ENCODE results near the gene ACCS.

ACCS gene

DNA sequence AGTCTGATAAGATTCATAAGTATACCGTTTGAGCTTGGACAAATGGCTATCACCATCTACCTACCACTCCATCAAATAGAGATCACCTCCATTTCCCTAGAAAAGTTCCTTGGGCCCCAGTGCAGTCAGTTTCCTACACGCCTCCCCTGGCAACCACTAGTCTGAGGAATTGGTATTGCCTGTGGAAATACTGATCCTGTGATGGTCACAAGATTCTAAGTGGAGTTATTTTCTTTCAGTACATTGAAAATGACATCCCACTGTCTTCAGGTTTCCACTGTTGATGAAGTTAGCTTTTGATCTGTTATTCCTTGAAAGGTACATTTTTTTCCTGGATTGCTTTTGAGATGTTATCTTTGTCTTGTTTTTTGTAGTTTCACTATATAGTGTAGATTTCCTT, 22.9 kb upstream of the ACCS start:
- no peak for DNase-seq (ENCODE audit: low read depth in 2 of 2)

DNA sequence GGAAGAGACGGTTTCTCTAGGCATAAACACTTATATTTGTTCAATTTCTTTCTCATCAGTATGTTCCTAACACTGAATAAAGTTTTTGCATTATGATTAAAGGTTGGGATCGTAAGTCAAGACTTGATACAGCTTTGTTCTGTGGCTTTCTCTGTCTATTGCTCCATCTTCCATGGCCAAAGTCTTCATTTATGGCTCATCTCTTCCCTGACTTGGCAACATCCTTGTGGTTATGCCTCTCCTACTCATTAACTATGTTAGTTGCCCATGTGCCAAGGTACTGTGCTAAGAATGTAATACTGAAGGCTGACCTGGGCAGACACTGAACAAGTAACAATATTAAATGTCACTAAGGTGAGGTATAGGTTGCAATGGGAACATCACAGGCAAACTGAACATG, 19.9 kb upstream of the ACCS start:
- DNase-seq (ENCODE audit: low read depth in 2 of 2) = no peak

DNA sequence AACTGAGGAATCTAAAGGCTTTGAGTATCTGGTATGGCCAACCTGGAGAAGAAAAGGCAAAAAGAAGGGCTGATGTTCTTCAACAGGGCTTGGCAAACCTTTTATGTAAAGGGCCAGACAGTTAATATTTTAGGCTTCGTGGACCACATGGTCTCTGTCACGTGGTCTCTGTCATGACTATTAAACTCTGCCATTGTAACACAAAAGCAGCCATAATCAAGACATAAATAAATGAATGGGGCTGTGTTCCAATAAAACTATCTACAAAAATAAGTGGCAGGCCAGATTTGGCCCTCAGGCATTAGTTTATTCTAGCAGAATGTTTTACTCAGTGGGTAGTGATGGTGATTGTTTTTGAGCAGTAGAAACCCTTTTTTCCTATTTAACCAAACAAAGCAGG, 18.8 kb upstream of the ACCS start:
- DNase-seq (ENCODE audit: low read depth in 2 of 2) = no peak

DNA sequence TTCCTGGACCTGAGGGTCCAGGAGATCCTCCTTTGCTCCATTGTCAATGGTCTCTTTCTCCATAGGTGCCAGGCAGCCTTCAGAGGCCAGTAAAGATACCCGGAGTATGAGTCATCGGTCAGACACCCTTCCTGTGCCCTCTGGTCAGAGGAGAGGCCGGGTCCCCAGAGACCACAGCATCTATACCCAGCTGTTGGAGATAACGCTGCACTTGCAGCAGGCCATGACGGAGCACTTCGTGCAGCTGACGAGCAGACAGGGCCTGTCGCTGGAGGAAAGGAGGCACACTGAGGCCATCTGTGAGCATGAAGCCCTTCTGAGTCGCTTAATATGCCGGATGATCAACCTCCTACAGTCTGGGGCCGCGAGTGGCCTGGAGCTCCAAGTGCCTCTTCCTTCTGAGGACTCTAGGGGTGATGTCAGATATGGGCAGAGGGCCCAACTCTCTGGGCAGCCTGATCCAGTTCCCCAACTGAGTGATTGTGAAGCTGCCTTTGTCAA, 18.1 kb upstream of the ACCS start, which contains the start of gene ACCSL:
Gene ACCSL, plus strand, starts transcription at position 51 of the 501 bp plus-strand sequence. Its CDS starts 56 bp downstream, at position 107.
- DNase-seq (ENCODE audit: low read depth in 2 of 2) = no peak

DNA sequence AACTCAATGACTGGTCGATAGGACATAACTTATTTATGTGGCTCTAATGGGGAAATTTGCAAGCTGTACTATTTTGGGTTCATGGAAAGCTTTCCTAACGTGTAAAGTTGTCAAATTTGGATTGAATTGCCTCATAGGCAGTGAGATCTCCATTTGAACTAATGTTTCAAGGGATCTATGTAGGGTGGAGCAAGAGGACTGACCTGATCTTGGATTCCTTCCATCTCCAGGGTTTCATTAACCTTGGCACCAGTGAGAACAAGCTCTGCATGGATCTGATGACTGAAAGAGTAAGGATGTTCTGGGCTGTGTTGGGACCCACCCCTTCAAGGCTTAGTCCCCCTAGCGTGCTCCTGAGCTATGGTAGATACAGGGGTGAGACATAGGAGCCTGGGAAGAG, 16.2 kb upstream of the ACCS start:
- no peak for DNase-seq (ENCODE audit: low read depth in 2 of 2)

DNA sequence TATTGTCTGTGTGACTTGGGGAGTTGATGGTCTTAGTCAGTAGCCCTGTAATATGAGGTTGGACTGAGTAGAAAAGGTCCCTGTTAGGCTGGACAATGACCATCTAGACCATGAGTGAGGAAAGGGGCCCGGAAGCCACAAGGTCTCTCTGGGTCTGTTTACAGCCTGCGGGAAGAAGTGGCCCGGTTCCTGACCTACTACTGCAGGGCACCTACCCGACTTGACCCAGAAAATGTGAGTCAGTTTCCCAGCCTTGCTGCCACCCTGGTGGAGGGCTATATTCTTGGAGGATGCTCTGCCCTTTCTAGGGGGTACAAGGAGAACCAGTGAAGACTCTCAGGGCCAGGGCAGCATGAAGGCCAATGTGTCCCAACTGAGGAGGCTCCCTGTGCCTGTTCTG, 14.9 kb upstream of the ACCS start:
- no peak for DNase-seq (ENCODE audit: low read depth in 2 of 2)

DNA sequence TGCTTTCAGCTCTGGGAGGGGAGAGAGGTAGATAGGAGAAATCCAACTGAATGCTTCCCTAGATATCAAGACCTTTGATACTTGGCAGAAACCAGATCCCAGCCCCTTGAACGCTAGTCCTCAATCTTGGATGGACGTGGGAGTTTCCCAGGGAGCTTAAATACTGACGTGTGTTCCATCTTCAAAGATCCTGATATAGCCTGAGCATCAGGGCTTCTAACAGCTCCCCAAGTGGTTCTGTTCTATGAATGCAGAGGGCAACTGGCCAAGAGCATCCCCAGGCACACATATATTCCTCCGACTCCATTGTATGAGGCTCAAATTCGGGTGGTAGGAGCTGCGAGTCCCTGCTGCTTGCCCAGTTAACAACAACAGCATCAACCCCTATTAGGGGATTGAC, 8.7 kb upstream of the ACCS start:
- DNase-seq (ENCODE audit: low read depth in 2 of 2) = no peak

DNA sequence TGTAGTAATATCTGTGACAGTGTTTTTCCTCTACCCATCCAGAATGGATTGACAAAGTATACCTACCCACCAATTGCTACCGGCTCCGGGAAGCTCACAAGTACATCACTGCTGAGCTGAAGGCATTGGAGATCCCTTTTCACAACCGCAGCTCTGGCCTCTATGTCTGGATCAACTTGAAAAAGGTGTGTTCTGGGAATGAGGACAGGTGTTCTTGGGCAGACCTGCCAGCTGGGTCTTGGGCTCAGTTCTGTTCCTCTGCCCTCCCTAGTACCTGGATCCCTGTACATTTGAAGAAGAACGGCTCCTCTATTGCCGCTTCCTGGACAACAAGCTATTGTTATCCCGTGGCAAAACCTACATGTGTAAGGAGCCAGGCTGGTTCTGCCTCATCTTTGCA, 7.8 kb upstream of the ACCS start:
- DNase-seq (ENCODE audit: low read depth in 2 of 2) = no peak

DNA sequence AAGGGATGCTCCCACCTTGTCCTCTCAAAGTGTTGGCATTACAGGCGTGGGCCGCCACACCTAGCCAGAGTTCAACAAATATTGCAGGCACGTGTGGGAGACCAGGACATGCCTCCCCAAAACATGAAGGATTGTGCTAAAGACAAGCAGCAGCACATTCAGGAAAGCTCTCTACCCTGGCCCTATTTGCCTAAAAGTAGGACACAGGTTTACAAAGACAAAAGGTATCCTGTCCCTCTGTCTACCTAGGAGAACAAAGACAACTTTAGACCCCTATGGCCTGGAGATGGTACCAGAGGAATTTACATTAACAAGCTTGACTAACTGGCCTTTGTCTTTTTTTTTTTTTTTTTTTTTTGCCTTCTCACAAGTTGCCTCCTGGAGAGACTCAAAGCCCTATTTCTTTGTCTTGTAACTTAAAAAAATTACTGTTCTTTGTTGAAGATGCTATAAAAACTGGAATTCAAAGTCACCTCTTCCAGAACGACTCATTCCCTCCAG, 859 bp upstream of the ACCS start:
- DNase-seq (ENCODE audit: low read depth in 2 of 2) = no peak

DNA sequence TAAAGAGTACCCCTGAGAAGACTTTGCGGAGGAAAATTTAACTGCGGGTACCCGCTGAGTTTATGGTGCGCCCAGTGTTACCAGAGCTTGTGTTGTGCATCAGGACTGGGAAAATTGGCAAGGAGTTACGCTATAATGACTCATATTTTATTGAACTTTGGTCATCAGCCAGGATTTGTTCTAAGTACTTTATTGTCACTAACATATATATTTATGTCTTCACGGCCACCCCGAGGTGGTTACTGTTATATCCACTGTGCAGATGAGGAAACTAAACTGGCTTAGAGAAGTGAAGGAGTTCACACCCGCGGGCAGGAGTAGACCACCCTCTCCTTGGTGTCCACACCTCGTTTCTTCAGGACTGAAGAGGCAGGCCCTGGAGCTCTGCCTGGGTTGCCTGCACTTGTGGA, 667 bp downstream of the ACCS start:
- no peak for DNase-seq (ENCODE audit: low read depth in 2 of 2)

DNA sequence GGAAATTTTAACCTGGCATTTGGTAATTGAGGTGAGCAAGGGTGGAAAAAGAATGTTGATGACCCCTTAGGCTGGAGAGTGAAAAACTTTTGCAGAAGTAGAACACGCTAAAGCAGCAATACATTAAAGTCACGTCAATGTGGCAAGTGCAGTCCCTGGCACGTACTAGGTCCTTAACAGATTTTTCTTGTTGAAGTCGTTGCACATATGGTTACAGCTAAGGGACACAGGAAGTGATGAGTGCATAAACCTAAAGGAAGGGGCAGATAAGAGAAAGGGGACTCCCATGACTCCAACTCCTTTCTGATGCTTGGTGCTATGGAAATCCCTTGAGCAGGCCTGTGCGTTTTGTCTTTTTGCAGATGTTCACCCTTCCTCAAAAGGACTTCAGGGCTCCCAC, 1.2 kb downstream of the ACCS start:
- no peak for DNase-seq (ENCODE audit: low read depth in 2 of 2)

DNA sequence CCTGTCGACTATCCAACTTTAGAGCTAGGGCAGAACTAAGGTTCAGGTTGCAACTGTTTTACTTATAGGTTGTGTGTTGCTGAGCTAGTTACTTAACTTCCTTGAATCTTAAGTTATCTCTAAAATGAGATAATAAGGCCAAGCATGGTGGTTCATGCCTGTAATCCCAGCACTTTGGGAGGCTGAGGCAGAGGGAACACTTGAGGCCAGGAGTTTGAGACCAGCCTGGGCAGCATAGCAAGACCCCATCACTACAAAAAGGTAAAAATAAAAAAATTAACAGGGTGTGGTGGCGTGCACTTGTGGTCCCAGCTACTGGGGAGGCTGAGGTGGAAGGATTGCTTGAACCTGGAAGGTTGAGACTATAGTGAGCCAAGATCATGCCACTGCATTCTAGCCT, 2.1 kb downstream of the ACCS start:
- DNase-seq (ENCODE audit: low read depth in 2 of 2) = no peak

DNA sequence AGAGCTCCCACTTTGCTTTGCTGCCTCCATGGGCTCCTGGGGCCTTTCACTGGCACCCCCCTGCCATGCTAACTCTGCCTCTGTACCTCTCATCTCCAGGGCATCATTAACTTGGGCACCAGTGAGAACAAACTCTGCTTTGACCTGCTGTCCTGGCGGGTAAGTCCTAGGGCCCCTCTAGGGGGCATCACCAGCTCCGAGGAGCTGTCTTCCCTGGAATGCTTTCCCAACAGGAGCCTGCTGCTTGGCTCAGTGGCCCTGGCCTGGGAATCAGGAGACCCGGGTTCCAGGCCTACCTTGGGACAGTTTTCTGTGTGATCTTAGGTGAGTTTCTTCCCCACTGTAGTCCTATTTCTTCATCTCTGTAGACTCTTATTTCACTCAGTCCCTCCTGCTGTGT, 5.1 kb downstream of the ACCS start:
- no peak for DNase-seq (ENCODE audit: low read depth in 2 of 2)

DNA sequence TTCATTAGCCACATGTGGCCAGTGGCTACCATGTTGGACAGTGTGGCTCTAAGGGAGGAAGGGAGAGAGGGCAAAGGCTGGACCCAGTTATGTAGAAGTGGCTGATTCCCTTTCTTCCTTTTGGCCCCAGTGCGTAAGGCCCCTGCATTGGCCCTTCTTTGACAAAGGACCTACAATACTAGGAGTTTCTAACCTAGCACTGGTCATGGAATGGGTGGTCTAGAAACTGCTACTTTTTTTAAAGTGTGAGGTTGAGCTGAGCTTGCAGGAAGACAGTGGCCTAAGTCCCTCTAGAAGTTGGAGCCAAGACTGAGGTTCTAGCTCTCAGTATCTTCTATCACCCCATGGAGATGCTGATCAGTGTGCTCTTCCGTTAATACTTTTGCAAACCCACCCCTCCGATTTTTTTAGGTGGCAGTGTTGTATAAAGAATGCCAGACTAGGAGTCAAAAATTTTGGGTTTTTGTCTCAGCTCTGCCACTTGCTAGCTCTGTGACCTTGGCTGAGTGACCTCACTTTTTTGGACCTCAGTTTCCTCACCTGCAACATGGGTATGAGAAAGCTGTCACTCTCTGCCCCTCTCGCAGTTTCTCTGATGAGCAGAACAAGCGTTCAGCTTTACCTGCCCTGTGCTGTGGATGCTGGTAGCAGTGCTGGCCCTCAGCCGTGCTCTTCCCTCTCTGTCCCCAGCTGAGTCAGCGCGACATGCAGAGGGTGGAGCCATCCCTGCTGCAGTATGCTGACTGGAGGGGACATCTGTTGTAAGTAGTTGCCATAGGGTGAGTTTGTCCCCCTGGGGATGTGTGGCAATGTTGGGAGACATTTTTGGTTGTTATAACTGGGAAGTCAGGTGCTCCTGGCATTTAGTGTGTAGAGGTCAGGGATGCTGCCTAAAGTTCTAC, 6.9 kb downstream of the ACCS start:
- DNase-seq (ENCODE audit: low read depth in 2 of 2) = no peak

DNA sequence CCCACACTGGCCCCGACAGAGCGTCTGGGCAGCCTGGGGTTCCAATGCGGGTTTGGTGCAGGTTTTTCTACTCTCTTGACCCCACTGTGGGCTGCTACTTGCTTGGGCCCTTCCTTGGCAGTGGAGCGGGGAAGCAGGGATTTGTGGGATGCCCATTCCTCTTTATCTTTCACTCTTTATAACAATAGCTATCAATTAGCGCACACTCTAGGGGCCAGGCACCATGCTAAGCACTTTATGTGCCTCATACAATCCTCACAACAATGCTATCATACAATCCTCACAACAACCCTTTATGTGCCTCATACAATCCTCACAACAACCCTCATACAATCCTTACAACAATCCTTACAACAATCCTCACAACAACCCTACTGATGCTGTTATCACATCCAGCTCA, 12.7 kb downstream of the ACCS start:
- DNase-seq (ENCODE audit: low read depth in 2 of 2) = no peak

DNA sequence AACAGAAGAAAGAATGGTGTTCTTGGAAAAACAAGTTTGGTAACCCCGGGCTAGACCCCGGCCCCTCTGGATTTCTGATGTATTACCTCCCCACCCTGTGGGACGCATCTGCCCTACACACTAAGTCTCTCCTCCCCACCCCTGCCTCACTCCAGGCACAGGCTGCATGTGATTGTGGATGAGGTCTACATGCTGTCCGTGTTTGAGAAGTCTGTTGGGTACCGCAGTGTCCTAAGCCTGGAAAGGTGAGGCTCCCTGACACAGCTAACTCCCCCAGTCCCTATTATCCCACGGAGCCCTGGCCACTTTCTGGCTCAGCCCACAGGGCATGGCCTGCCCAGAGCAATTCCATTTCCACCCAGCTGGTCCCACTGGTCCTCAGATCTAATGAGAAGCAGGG, 13.3 kb downstream of the ACCS start:
- DNase-seq (ENCODE audit: low read depth in 2 of 2) = no peak

DNA sequence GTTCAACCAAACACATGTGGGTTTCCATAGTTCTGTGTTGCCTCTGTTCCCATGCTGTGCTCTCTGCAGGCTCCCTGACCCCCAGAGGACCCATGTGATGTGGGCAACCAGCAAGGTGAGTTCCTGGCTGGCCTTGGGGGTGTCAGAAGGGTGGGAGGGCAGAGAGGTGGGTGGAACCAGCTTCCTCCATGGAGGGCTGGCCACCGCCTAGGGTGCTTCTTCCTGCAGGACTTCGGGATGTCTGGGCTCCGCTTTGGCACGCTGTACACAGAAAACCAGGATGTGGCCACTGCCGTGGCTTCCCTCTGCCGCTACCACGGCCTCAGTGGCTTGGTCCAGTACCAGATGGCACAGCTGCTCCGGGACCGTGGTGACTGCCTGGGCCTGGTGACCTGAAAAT, 14.9 kb downstream of the ACCS start:
- no peak for DNase-seq (ENCODE audit: low read depth in 2 of 2)

DNA sequence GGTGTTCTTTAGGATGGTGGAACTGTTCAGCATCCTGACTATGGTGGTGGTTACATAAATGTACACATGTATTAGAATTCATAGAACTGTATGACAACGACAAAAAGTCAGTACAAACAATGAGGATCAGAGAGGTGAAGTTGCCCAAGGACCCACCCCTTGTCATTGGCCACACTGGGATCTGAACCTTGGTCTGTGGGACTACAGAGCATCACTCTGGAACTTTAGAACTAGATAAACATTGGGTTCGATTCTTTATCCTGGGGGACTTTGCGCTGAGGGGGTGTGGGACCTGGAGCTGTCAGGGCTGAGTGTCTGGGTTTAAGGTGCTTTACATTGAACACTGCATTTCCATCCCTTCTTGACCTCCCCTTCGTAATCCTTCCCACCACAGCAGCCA, 16.6 kb downstream of the ACCS start:
- no peak for DNase-seq (ENCODE audit: low read depth in 2 of 2)

DNA sequence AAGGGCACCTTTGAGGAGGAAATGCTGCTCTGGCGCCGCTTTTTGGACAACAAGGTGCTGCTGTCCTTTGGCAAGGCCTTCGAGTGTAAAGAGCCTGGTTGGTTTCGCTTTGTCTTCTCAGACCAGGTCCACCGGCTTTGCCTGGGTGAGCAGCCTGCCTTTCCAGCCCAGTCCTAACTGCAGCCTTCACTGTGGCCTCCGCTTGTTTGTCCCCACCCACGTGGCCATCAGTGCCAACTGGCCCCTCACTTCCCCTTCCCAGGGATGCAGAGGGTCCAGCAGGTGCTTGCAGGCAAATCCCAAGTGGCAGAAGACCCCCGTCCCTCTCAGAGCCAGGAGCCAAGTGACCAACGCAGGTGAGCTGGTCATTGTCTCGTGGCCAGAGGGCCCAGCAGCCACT, 17.4 kb downstream of the ACCS start:
- no peak for DNase-seq (ENCODE audit: low read depth in 2 of 2)

DNA sequence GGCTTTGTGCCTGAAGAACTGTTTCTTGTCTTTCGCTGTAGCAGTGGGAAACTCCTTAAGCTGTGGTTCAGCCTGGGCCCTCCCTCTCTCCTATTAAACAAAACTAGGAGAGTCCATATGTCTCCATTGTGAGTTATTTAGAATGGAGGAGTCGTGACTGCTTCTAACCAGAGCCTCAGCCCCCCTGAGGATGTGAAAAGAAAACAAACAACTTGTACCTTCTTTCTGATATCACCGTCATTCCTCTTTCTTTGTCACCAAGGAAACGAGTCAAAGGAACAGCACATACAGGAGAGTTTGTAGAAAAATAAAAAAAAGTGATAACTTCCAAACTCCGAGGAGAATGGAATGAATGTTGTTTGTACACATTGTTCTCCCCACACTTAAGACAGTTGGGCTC, 17.8 kb downstream of the ACCS start:
- no peak for DNase-seq (ENCODE audit: low read depth in 2 of 2)

DNA sequence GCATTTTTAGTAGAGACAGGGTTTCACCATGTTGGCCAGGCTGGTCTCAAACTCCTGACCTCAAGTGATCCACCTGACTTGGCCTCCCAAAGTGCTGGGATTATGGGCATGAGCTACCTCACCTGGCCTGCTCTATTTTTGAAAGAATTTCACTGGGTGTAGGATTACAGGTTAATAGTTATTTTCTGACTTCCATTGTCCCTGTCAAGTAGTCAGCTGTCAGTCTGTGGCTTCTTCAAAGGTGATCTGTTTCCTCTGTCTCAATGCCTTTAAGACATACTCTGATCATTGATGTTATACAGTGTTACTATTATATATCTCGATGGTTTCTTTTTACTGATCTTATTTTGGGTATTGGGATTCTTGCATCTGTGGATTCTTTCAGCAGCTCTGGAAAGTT, 19.3 kb downstream of the ACCS start:
- DNase-seq (ENCODE audit: low read depth in 2 of 2) = no peak

DNA sequence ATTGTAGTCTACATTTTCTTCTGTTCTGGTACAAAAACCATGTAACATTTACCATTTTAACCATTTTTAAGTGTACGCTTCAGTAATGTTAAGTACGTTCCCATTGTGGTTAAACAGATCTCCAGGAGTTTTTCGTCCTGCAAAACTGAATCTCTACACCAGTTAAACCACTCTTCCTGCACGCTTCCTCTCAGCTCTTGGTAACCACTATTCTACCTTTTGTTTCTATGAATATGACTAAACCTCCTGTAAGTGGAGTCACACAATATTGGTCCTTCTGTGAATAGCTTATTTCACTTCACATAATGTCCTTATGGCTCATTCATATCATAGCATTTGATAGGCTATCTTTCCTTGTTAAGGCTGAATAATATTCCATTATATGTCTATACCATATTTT, 22.3 kb downstream of the ACCS start:
- DNase-seq (ENCODE audit: low read depth in 2 of 2) = no peak

DNA sequence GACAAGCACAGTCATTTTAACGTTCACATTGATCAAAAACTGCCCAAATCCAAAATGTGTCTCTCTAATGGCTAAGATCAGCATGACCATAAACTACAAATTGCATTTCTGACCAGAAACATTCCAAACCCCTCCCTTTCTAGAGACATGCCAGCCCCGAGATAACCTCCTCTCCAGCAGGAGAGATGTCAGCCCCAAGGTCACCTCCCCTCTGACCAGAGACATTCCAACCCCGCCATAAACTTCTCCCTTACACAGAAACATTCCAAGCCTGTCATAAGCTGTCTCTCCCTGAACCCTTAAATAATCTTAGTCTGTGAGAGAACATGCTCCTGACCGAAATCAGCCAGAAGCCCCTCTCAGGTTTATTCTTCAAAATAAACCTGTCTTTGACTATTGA, 22.8 kb downstream of the ACCS start:
- no peak for DNase-seq (ENCODE audit: low read depth in 2 of 2)

DNA sequence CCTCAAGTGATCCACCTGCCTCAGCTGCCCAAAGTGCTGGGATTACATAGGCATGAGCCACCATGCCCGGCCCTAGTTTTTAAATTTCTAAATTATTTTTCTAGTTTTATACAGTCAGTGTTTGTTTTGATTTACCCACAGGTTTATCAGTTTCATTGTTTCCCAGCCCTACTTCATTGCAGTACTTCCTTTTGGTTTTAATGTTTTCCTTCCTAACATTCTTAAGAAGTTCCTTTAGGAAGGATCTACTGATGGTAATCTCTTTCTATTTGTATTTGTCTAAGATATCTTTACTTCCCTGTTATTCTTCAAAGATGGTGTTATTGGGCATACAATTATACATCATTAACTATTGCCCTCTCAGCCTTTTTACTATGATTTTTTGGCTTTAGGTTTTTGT, 24.5 kb downstream of the ACCS start:
- no peak for DNase-seq (ENCODE audit: low read depth in 2 of 2)

Data from activated CD8-positive, alpha-beta memory T cell treated with anti-CD3 and anti-CD28 coated beads for 4 hours (primary cell).